IPS DF 19.7 (cell line): ENCODE results near the gene ENPEP.
"Not testable (repeated sequence)": the region's sequence is repeated elsewhere in the genome, so short reads cannot be mapped to it uniquely, and the experiment has no call there.

ENCODE experiments used
- DNase-seq: peaks from one replicate; pipeline ENCODE4 v3.0.0-alpha.2; 2013; ENCODE audit warnings: low read depth, low spot score

ENPEP gene

GRCh38 chr4:110485452-110485851 lies 9.5 kb downstream of the ENPEP start:
- no peak for DNase-seq

GRCh38 chr4:110486256-110486655 lies 10.3 kb downstream of the ENPEP start:
- no peak for DNase-seq

- DNase-seq, result not testable (repeated sequence)
Observed at GRCh38 chr4:110486850-110487249, 10.9 kb downstream of the ENPEP start.

GRCh38 chr4:110487873-110488272 lies 11.9 kb downstream of the ENPEP start:
- no peak for DNase-seq

GRCh38 chr4:110489901-110490508 lies 14.1 kb downstream of the ENPEP start:
- no peak for DNase-seq

- DNase-seq, result no peak
Observed at GRCh38 chr4:110492522-110492921, 16.6 kb downstream of the ENPEP start.

GRCh38 chr4:110493520-110493919 lies 17.6 kb downstream of the ENPEP start:
- DNase-seq, result no peak

- no peak for DNase-seq
Observed at GRCh38 chr4:110498420-110498819, 22.5 kb downstream of the ENPEP start.

GRCh38 chr4:110499126-110499525 lies 23.2 kb downstream of the ENPEP start:
- no peak for DNase-seq

- DNase-seq, result no peak
Observed at GRCh38 chr4:110501826-110502225, 25.9 kb downstream of the ENPEP start.

- DNase-seq, result no peak
Observed at GRCh38 chr4:110503270-110504083, 27.5 kb downstream of the ENPEP start.

GRCh38 chr4:110504084-110504435 lies 28.1 kb downstream of the ENPEP start:
- DNase-seq, result no peak

GRCh38 chr4:110505440-110505839 lies 29.5 kb downstream of the ENPEP start:
- DNase-seq, result no peak

GRCh38 chr4:110508827-110509710 lies 33.1 kb downstream of the ENPEP start:
- DNase-seq, result no peak

- no peak for DNase-seq
Observed at GRCh38 chr4:110510277-110510676, 34.3 kb downstream of the ENPEP start.

- DNase-seq, result no peak
Observed at GRCh38 chr4:110510955-110511544, 35.1 kb downstream of the ENPEP start.

- no peak for DNase-seq
Observed at GRCh38 chr4:110512901-110513300, 36.9 kb downstream of the ENPEP start.

- DNase-seq, result no peak
Observed at GRCh38 chr4:110514889-110515479, 39.0 kb downstream of the ENPEP start.

GRCh38 chr4:110515676-110516075 lies 39.7 kb downstream of the ENPEP start:
- no peak for DNase-seq

- peak; percentile 76 for DNase-seq
Observed at GRCh38 chr4:110516106-110516922, 40.4 kb downstream of the ENPEP start.
